ENCODE results near the gene PLCZ1.

GRCh38 chr12:18754124-18754707 lies 16.4 kb upstream of the PLCZ1 start:
- no peak for TF ChIP-seq TEAD2 (tag; IDR thresholded peaks at IDR 0.05)
- TF ChIP-seq USF2 (CRISPR knock-in tag; IDR thresholded peaks at IDR 0.05) = no peak
- no peak for TF ChIP-seq ZNF589 (CRISPR knock-in tag; IDR thresholded peaks at IDR 0.05; ENCODE audit: low read depth)
- TF ChIP-seq POLR2A (conservative IDR thresholded peaks at IDR 0.05) = no peak
- TF ChIP-seq KDM5B (IDR thresholded peaks at IDR 0.05; ENCODE audit: insufficient replicate concordance, low read depth, low read length) = no peak
- no peak for TF ChIP-seq ZNF316 (IDR thresholded peaks at IDR 0.05)
- TF ChIP-seq ZNF830 (CRISPR knock-in tag; IDR thresholded peaks at IDR 0.05) = no peak
